PC-3 (cell line): Measurements from ENCODE around the gene LRFN5. TPM values are rescaled to one million over a fixed set of nuclear protein-coding genes. Genes with fewer than 3 reads are reported as not detected.

Experiments used
- ATAC-seq: fragments of 200-7000 bp; cut with Tn5 transposase; 2 replicates; pipeline ENCODE4 v1.9.1; 2020; ENCODE audit warnings: mild to moderate bottlenecking, moderate library complexity
- BruUV-seq: library from RNA; stranded (reverse); fragments of 400-500 nt; replicated peaks from 2 replicates; lab custom pipeline; 2021; lab: Mats Ljungman, UMichigan
- CTCF ChIA-PET: fragments of 300-600 bp; sonication (Branson Sonifier 250); formaldehyde crosslinking; loops from one replicate; lab custom pipeline; 2022; ENCODE audit warnings: antibody characterized with exemption; lab: Charles Lee
- POLR2A ChIA-PET: fragments of 300-600 bp; sonication (Branson Sonifier 250); formaldehyde crosslinking; loops from one replicate; lab custom pipeline; 2022; ENCODE audit warnings: antibody characterized with exemption; ENCODE audit not compliant: unreplicated experiment; lab: Charles Lee
- DNase-seq: peaks from one replicate; pipeline ENCODE4 v3.0.0-alpha.2; 2015
- H2AFZ ChIP-seq: fragments of 300-600 bp; sonication (generic); 2 replicates; pipeline ENCODE4 v1.6.0; 2016; ENCODE audit warnings: antibody characterized with exemption, low read length
- H3F3A ChIP-seq: fragments of 300-600 bp; sonication (generic); one replicate; pipeline ENCODE4 v1.6.0; 2017; ENCODE audit warnings: antibody characterized with exemption, low read length, control low read depth, mild to moderate bottlenecking; ENCODE audit not compliant: unreplicated experiment
- H3K27ac ChIP-seq: fragments of 300-600 bp; sonication (generic); 2 replicates; pipeline ENCODE4 v1.5.1; 2016; ENCODE audit warnings: mild to moderate bottlenecking, low read length
- H3K27me3 ChIP-seq: fragments of 300-600 bp; sonication (generic); 2 replicates; pipeline ENCODE4 v1.6.1; 2016; ENCODE audit warnings: low read length, mixed read lengths
- H3K36me3 ChIP-seq: fragments of 300-600 bp; sonication (generic); 2 replicates; pipeline ENCODE4 v1.6.1; 2016; ENCODE audit warnings: low read depth, mixed run types, low read length, mixed read lengths
- H3K4me1 ChIP-seq: fragments of 300-600 bp; sonication (generic); 2 replicates; pipeline ENCODE4 v1.5.1; 2016; ENCODE audit warnings: low read length; ENCODE audit not compliant: insufficient read depth
- H3K4me2 ChIP-seq: fragments of 300-600 bp; sonication (generic); 2 replicates; pipeline ENCODE4 v1.6.0; 2016; ENCODE audit warnings: low read length
- H3K4me3 ChIP-seq: fragments of 300-600 bp; sonication (generic); 2 replicates; pipeline ENCODE4 v1.5.1; 2016; ENCODE audit warnings: mild to moderate bottlenecking, low read length, mixed read lengths
- H3K79me2 ChIP-seq: fragments of 300-600 bp; sonication (generic); 2 replicates; pipeline ENCODE4 v1.6.1; 2017; ENCODE audit warnings: low read length, mixed read lengths
- H3K9ac ChIP-seq: fragments of 300-600 bp; sonication (generic); 2 replicates; pipeline ENCODE4 v1.6.0; 2016; ENCODE audit warnings: mild to moderate bottlenecking, low read length
- H3K9me2 ChIP-seq: fragments of 300-600 bp; sonication (generic); replicated peaks from 2 replicates; pipeline ENCODE4 v1.6.1; 2016; ENCODE audit warnings: mixed run types, low read length, mixed read lengths
- H3K9me3 ChIP-seq: fragments of 300-600 bp; sonication (generic); 2 replicates; pipeline ENCODE4 v1.6.1; 2016; ENCODE audit warnings: low read length, mixed read lengths
- H4K20me1 ChIP-seq: fragments of 300-600 bp; sonication (generic); 2 replicates; pipeline ENCODE4 v1.6.1; 2016; ENCODE audit warnings: low read length, mixed read lengths
- EZH2 ChIP-seq: fragments of 300-600 bp; sonication (generic); IDR thresholded peaks from one replicate; pipeline ENCODE4 v1.6.1; 2017; ENCODE audit warnings: antibody characterized with exemption, mild to moderate bottlenecking, low read length; ENCODE audit not compliant: unreplicated experiment
- EZH2phosphoT487 ChIP-seq: fragments of 300-600 bp; sonication (generic); IDR thresholded peaks from 2 replicates; pipeline ENCODE4 v1.6.1; 2018; ENCODE audit warnings: mild to moderate bottlenecking, antibody characterized with exemption, low read length, borderline replicate concordance
- intact Hi-C: fragments of 100-400 bp; cut with micrococcal nuclease; formaldehyde crosslinking; loops from 2 replicates; pipeline ENCODE4 v1.9.0; 2023
- total RNA-seq: library from RNA; depleted of rRNA; stranded (reverse); fragments of >200 nt; gene quantifications from 2 replicates; pipeline ENCODE4 v1.2.3, GENCODE V29; 2014
- TF ChIP-seq, protein P1 (sequence below): fragments of 300-600 bp; sonication (generic); conservative IDR thresholded peaks from 2 replicates; pipeline ENCODE4 v1.5.1; 2017; ENCODE audit warnings: antibody characterized with exemption, low read depth, mild to moderate bottlenecking, low read length

The LRFN5 gene
- total RNA-seq, 1 experiment from 2014 or later, result not detected

DNA sequence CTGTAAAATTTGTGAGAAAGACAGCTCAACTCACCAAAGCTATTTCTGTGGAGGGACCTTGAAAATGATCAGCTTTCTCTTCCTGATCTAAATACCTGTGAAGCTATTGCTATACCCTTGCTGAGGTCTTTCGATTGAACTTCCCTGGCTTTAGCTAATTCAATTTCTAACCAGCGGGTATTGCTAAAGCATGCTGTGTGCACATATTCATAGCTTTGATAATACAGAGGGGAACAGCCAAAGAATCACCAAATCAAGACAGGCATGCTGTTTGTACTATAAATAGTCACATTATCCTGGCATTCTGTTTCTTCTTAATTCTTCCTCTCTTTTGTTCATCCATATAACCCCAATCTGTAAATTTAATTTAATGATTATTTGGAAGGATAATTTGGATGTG, 233.0 kb downstream of the LRFN5 start:
- Histone ChIP-seq H3F3A (no peaks in the 10 kb centered on the region), H3K27me3 (no peaks in the 10 kb centered on the region), H3K36me3 (no peaks in the 10 kb centered on the region), H2AFZ (no peak overlapping the region), H3K4me3 (no peak overlapping the region), H3K79me2 (no peaks in the 10 kb centered on the region), H3K9ac (no peak overlapping the region), H3K9me2 (no peaks in the 10 kb centered on the region), H3K4me2 (no peak overlapping the region), H3K4me1 (no peaks in the 10 kb centered on the region), H3K27ac (no peak overlapping the region), H3K9me3 (no peaks in the 10 kb centered on the region), H4K20me1 (no peaks in the 10 kb centered on the region)
- BruUV-seq, result no TSS peak
- TF ChIP-seq, protein P1, sequence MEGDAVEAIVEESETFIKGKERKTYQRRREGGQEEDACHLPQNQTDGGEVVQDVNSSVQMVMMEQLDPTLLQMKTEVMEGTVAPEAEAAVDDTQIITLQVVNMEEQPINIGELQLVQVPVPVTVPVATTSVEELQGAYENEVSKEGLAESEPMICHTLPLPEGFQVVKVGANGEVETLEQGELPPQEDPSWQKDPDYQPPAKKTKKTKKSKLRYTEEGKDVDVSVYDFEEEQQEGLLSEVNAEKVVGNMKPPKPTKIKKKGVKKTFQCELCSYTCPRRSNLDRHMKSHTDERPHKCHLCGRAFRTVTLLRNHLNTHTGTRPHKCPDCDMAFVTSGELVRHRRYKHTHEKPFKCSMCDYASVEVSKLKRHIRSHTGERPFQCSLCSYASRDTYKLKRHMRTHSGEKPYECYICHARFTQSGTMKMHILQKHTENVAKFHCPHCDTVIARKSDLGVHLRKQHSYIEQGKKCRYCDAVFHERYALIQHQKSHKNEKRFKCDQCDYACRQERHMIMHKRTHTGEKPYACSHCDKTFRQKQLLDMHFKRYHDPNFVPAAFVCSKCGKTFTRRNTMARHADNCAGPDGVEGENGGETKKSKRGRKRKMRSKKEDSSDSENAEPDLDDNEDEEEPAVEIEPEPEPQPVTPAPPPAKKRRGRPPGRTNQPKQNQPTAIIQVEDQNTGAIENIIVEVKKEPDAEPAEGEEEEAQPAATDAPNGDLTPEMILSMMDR, result no peak
- TF ChIP-seq EZH2phosphoT487 (no peak), EZH2 (no peak)
- ATAC-seq (no peak), DNase-seq (no peak)
- intact Hi-C loops, result no loop called here
- ChIA-PET CTCF (no interaction called here), POLR2A (interaction anchor here (0.7 kb wide), 1 partner anchor 13 kb away, joined by 3 read pairs; no protein-coding TSS in a partner anchor)

DNA sequence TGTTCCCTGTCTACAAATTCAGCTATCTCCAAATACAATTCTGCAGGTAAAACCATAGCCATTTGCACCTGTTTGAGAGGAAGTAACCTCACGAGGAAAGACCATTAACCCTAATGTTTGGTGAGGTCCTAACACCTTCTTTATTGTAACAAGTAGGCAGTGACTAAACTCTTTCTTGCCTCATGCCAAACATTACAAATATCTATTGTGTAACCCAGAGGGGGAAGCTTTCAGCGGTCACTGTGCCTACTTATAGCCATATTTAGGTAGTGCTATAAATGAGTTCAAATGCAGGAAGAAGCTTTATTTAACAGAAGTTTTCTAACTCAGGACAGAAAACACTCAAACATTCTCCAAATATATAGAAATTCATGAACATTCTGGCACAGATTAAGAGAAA, 252.7 kb downstream of the LRFN5 start:
- Histone ChIP-seq H3K79me2 (no peaks in the 10 kb centered on the region), H3K9me3 (no peaks in the 10 kb centered on the region), H3K27ac (no peak overlapping the region), H3K36me3 (no peaks in the 10 kb centered on the region), H3K4me1 (no peaks in the 10 kb centered on the region), H3K4me3 (no peak overlapping the region), H3F3A (no peaks in the 10 kb centered on the region), H3K9ac (no peak overlapping the region), H3K27me3 (no peaks in the 10 kb centered on the region), H3K4me2 (no peak overlapping the region), H3K9me2 (no peaks in the 10 kb centered on the region), H2AFZ (no peak overlapping the region), H4K20me1 (no peaks in the 10 kb centered on the region)
- ChIA-PET POLR2A (no interaction called here), CTCF (no interaction called here)
- TF ChIP-seq EZH2 (no peak), EZH2phosphoT487 (no peak)
- TF ChIP-seq, protein P1, result no peak
- intact Hi-C loops, result no loop called here
- no peak for ATAC-seq
- DNase-seq, result peak; percentile 3
- BruUV-seq, result no TSS peak

DNA sequence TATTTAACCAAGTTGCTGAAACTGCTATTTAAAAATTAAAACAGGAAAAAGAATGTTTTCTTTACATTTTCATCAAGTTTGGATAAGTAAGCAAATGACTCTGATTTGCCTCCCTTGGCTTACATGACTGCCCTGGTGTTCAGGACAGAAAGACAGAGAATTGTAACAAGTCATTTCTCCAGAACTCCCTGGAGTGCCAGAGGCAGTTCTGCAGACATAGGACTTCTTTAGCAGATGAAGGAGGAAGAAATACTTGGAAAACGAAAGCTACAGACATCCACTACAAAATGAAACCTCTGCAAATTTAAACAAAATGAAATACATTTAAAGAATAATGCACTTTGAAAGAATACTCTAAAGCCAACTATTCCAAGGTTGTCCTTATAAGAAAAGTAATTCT, 253.9 kb downstream of the LRFN5 start:
- Histone ChIP-seq H3K4me1 (no peaks in the 10 kb centered on the region), H3K4me3 (no peak overlapping the region), H3F3A (no peaks in the 10 kb centered on the region), H3K27me3 (no peaks in the 10 kb centered on the region), H3K9me2 (no peaks in the 10 kb centered on the region), H3K9ac (no peak overlapping the region), H3K27ac (no peak overlapping the region), H3K9me3 (no peaks in the 10 kb centered on the region), H4K20me1 (no peaks in the 10 kb centered on the region), H2AFZ (no peak overlapping the region), H3K4me2 (no peak overlapping the region), H3K36me3 (no peaks in the 10 kb centered on the region), H3K79me2 (no peaks in the 10 kb centered on the region)
- DNase-seq (no peak), ATAC-seq (no peak)
- TF ChIP-seq EZH2, result no peak
- TF ChIP-seq, protein P1, result no peak
- no peak for TF ChIP-seq EZH2phosphoT487
- CTCF ChIA-PET, result no interaction called here
- POLR2A ChIA-PET, result no interaction called here
- intact Hi-C loops, result no loop called here
- no TSS peak for BruUV-seq
